Activated CD4-positive, alpha-beta memory T cell treated with anti-CD3 and anti-CD28 coated beads for 36 hours (primary cell): Measurements from ENCODE around the gene MPV17. TPM values are rescaled to one million over a fixed set of nuclear protein-coding genes. Genes with fewer than 3 reads are reported as not detected.
"Not testable (repeated sequence)": the region's sequence is repeated elsewhere in the genome, so short reads cannot be mapped to it uniquely, and the experiment has no call there.

Experiments used
- CTCF ChIA-PET: fragments of 350-600 bp; sonication (Branson Sonifier 250); formaldehyde crosslinking; loops from one replicate; lab custom pipeline; 2021; ENCODE audit warnings: antibody characterized with exemption, inconsistent platforms; lab: Charles Lee
- POLR2A ChIA-PET: fragments of 350-600 bp; sonication (Branson Sonifier 250); formaldehyde crosslinking; loops from one replicate; lab custom pipeline; 2021; ENCODE audit warnings: antibody characterized with exemption; lab: Charles Lee
- DNase-seq: peaks from one replicate; pipeline ENCODE4 v3.0.0-alpha.2; 2020
- H3K27ac Mint-ChIP-seq: one replicate; pipeline ENCODE4 v1.8.0; 2021; ENCODE audit warnings: mixed read lengths
- H3K27me3 Mint-ChIP-seq: one replicate; pipeline ENCODE4 v1.8.0; 2021; ENCODE audit warnings: mixed read lengths
- H3K36me3 Mint-ChIP-seq: one replicate; pipeline ENCODE4 v1.8.0; 2021; ENCODE audit warnings: mixed read lengths
- H3K4me1 Mint-ChIP-seq: one replicate; pipeline ENCODE4 v1.8.0; 2021; ENCODE audit warnings: low read depth, mixed read lengths
- H3K4me3 Mint-ChIP-seq: one replicate; pipeline ENCODE4 v1.8.0; 2021; ENCODE audit warnings: mild to moderate bottlenecking, mixed read lengths
- H3K9me3 Mint-ChIP-seq: one replicate; pipeline ENCODE4 v1.8.0; 2021; ENCODE audit warnings: mixed read lengths
- intact Hi-C: fragments of 100-400 bp; cut with micrococcal nuclease; formaldehyde crosslinking; loops from one replicate; pipeline ENCODE4 v1.15.1; 2023
- total RNA-seq, 2 experiments: library from RNA; stranded (reverse); gene quantifications; one replicate each; pipeline ENCODE4 v1.2.3, GENCODE V29; 2021

Gene MPV17
- total RNA-seq, 2 experiments from 2014 or later = 85.5 to 86.0 TPM

GRCh38 chr2:27354597-27354927, 31.7 kb upstream of the MPV17 start:
- Mint-ChIP-seq H3K4me3 (no peak overlapping the region), H3K9me3 (no peaks in the 10 kb centered on the region), H3K36me3 (peaks cover 11% of the 10 kb centered on the region), H3K27me3 (no peaks in the 10 kb centered on the region), H3K4me1 (peaks cover 55% of the 10 kb centered on the region), H3K27ac (no peak overlapping the region)
- intact Hi-C loops = no loop called here
- ChIA-PET CTCF (interaction anchor here (1.8 kb wide), 1 partner anchor 15 kb away, joined by 5 read pairs; no protein-coding TSS in a partner anchor), POLR2A (interaction anchor here (1.1 kb wide), 1 partner anchor 31 kb away, joined by 3 read pairs; the partner anchor contains the start of gene MPV17)
- no peak for DNase-seq

GRCh38 chr2:27353762-27354596, 31.1 kb upstream of the MPV17 start:
- H3K9me3 Mint-ChIP-seq = no peaks in the 10 kb centered on the region
- H3K27me3 Mint-ChIP-seq = no peaks in the 10 kb centered on the region
- peaks cover 57% of the 10 kb centered on the region for H3K4me1 Mint-ChIP-seq
- peaks cover 13% of the 10 kb centered on the region for H3K36me3 Mint-ChIP-seq
- DNase-seq = no peak
- no peak overlapping the region for H3K4me3 Mint-ChIP-seq
- peak overlapping the region; percentile 5 for H3K27ac Mint-ChIP-seq
- ChIA-PET POLR2A (interaction anchor here (0.6 to 1.2 kb wide), 3 partner anchors 18 to 190 kb away, joined by 3 to 4 read pairs (median 3); partner anchors contain the start of gene MPV17), CTCF (interaction anchor here (1.1 to 1.8 kb wide), 3 partner anchors 15 to 330 kb away, joined by 3 to 5 read pairs (median 4); no protein-coding TSS in a partner anchor)
- intact Hi-C loops = no loop called here

GRCh38 chr2:27353386-27353761, 30.5 kb upstream of the MPV17 start:
- H3K27me3 Mint-ChIP-seq, intact Hi-C loops, H3K4me3 Mint-ChIP-seq, DNase-seq, H3K9me3 Mint-ChIP-seq, H3K36me3 Mint-ChIP-seq: not testable (repeated sequence)
- Mint-ChIP-seq H3K27ac (peak overlapping the region; percentile 5), H3K4me1 (peaks cover 54% of the 10 kb centered on the region)
- ChIA-PET CTCF (interaction anchor here (0.7 to 1.8 kb wide), 4 partner anchors 16 to 330 kb away, joined by 3 to 5 read pairs (median 4); no protein-coding TSS in a partner anchor), POLR2A (interaction anchor here (0.6 to 1.2 kb wide), 2 partner anchors 18 to 189 kb away, joined by 3 to 4 read pairs; no protein-coding TSS in a partner anchor)

GRCh38 chr2:27351802-27352598, 29.1 kb upstream of the MPV17 start:
- Mint-ChIP-seq H3K9me3 (no peaks in the 10 kb centered on the region), H3K4me1 (peaks cover 50% of the 10 kb centered on the region), H3K27me3 (no peaks in the 10 kb centered on the region), H3K4me3 (no peak overlapping the region), H3K27ac (peak overlapping the region; percentile 4), H3K36me3 (peaks cover 8% of the 10 kb centered on the region)
- POLR2A ChIA-PET = interaction anchor here (1.2 to 1.5 kb wide), 2 partner anchors 17 to 19 kb away, joined by 4 to 5 read pairs; partner anchors contain the start of gene SNX17
- CTCF ChIA-PET = interaction anchor here (0.7 to 1.5 kb wide), 5 partner anchors 17 to 331 kb away, joined by 3 to 8 read pairs (median 3); no protein-coding TSS in a partner anchor
- intact Hi-C loops = no loop called here
- no peak for DNase-seq

- CTCF ChIA-PET = interaction anchor here (0.8 to 1.6 kb wide), 4 partner anchors 17 to 504 kb away, joined by 3 to 5 read pairs (median 4); no protein-coding TSS in a partner anchor
These were observed 27.3 kb upstream of the MPV17 start for GRCh38 chr2:27350106-27350693.

GRCh38 chr2:27347641-27348040, 24.7 kb upstream of the MPV17 start:
- H3K27ac Mint-ChIP-seq = no peak overlapping the region
- no peaks in the 10 kb centered on the region for H3K27me3 Mint-ChIP-seq
- H3K4me1 Mint-ChIP-seq = peaks cover 26% of the 10 kb centered on the region
- H3K36me3 Mint-ChIP-seq = peaks cover 7% of the 10 kb centered on the region
- no peak for DNase-seq
- intact Hi-C loops = no loop called here
- CTCF ChIA-PET = no interaction called here
- H3K4me3 Mint-ChIP-seq = no peak overlapping the region
- POLR2A ChIA-PET = interaction anchor here (1.4 kb wide), 1 partner anchor 9 kb away, joined by 3 read pairs; no protein-coding TSS in a partner anchor
- H3K9me3 Mint-ChIP-seq = no peaks in the 10 kb centered on the region

More at GRCh38 chr2:27350106-27350693, 27.3 kb upstream of the MPV17 start:
- POLR2A ChIA-PET = interaction anchor here (0.9 to 1.1 kb wide), 2 partner anchors 19 to 58 kb away, joined by 3 read pairs; partner anchors contain the start of gene EIF2B4
- intact Hi-C loops = no loop called here
- no peaks in the 10 kb centered on the region for H3K9me3 Mint-ChIP-seq
- H3K4me1 Mint-ChIP-seq = peaks cover 42% of the 10 kb centered on the region
- no peak overlapping the region for H3K4me3 Mint-ChIP-seq
- no peaks in the 10 kb centered on the region for H3K27me3 Mint-ChIP-seq
- DNase-seq = no peak
- H3K36me3 Mint-ChIP-seq = peaks cover 2% of the 10 kb centered on the region
- H3K27ac Mint-ChIP-seq = no peak overlapping the region

- no peak for DNase-seq
- Mint-ChIP-seq H3K4me1 (no peaks in the 10 kb centered on the region), H3K36me3 (peaks cover 17% of the 10 kb centered on the region), H3K27ac (no peak overlapping the region), H3K9me3 (no peaks in the 10 kb centered on the region), H3K4me3 (no peak overlapping the region), H3K27me3 (no peaks in the 10 kb centered on the region)
- intact Hi-C loops = no loop called here
- ChIA-PET CTCF (interaction anchor here (2.3 kb wide), 1 partner anchor 33 kb away, joined by 8 read pairs; no protein-coding TSS in a partner anchor), POLR2A (no interaction called here)
These were observed 13.3 kb upstream of the MPV17 start for GRCh38 chr2:27336173-27336572.

GRCh38 chr2:27335311-27335710, 12.4 kb upstream of the MPV17 start:
- CTCF ChIA-PET = no interaction called here
- POLR2A ChIA-PET = no interaction called here
- no peaks in the 10 kb centered on the region for H3K4me1 Mint-ChIP-seq
- no peaks in the 10 kb centered on the region for H3K27me3 Mint-ChIP-seq
- H3K4me3 Mint-ChIP-seq = no peak overlapping the region
- no peaks in the 10 kb centered on the region for H3K9me3 Mint-ChIP-seq
- peaks cover 13% of the 10 kb centered on the region for H3K36me3 Mint-ChIP-seq
- no peak overlapping the region for H3K27ac Mint-ChIP-seq
- DNase-seq = no peak
- intact Hi-C loops = no loop called here

- Mint-ChIP-seq H3K27me3 (no peaks in the 10 kb centered on the region), H3K27ac (no peak overlapping the region), H3K36me3 (peaks cover 23% of the 10 kb centered on the region), H3K4me3 (no peak overlapping the region), H3K9me3 (no peaks in the 10 kb centered on the region), H3K4me1 (peaks cover 18% of the 10 kb centered on the region)
- ChIA-PET POLR2A (no interaction called here), CTCF (no interaction called here)
- intact Hi-C loops = no loop called here
- no peak for DNase-seq
These were observed 1.8 kb upstream of the MPV17 start for GRCh38 chr2:27324720-27325119.

- Mint-ChIP-seq H3K4me1 (peaks cover 18% of the 10 kb centered on the region), H3K4me3 (peak overlapping the region; percentile 93), H3K9me3 (no peaks in the 10 kb centered on the region), H3K27me3 (no peaks in the 10 kb centered on the region), H3K36me3 (peaks cover 20% of the 10 kb centered on the region), H3K27ac (peak overlapping the region; percentile 88)
- no peak for DNase-seq
- intact Hi-C loops = loop anchor here (1.0 kb wide), 4 partner anchors 33 to 107 kb away; partner anchors contain the start of genes EIF2B4, GTF3C2, PPM1G and SNX17
- CTCF ChIA-PET = interaction anchor here (0.8 to 2.7 kb wide), 4 partner anchors 21 to 360 kb away, joined by 3 to 18 read pairs (median 5); no protein-coding TSS in a partner anchor
- POLR2A ChIA-PET = interaction anchor here (0.5 to 2.3 kb wide), 5 partner anchors 18 to 374 kb away, joined by 3 to 11 read pairs (median 3); partner anchors contain the start of genes GTF3C2 and ZNF513
These were observed 844 bp upstream of the MPV17 start for GRCh38 chr2:27323596-27324285.
